Trophoblast cell (in vitro differentiated cells and primary cell): Measurements from ENCODE around the gene DCTN1.

Experiments
- DNase-seq, 2 donors: peaks; one replicate each; pipeline ENCODE4 v3.0.0-alpha.2; 2016
- H2AFZ ChIP-seq: 2 replicates; pipeline ENCODE4 v1.6.1; 2013; ENCODE audit warnings: low read length, moderate library complexity, mild to moderate bottlenecking; ENCODE audit not compliant: insufficient read depth, poor library complexity
- H2AK5ac ChIP-seq: 2 replicates; pipeline ENCODE4 v1.6.1; 2013; ENCODE audit warnings: mild to moderate bottlenecking, low read length
- H2BK120ac ChIP-seq: 2 replicates; pipeline ENCODE4 v1.6.1; 2013; ENCODE audit warnings: low read length, mild to moderate bottlenecking, moderate library complexity; ENCODE audit not compliant: insufficient read depth, poor library complexity
- H2BK12ac ChIP-seq: 2 replicates; pipeline ENCODE4 v1.6.1; 2013; ENCODE audit warnings: mild to moderate bottlenecking, low read length, moderate library complexity
- H2BK5ac ChIP-seq: 2 replicates; pipeline ENCODE4 v1.6.1; 2013; ENCODE audit warnings: low read length, low read depth, moderate library complexity, mild to moderate bottlenecking; ENCODE audit not compliant: poor library complexity
- H3K14ac ChIP-seq: 2 replicates; pipeline ENCODE4 v1.6.1; 2013; ENCODE audit warnings: mild to moderate bottlenecking, low read length
- H3K18ac ChIP-seq: 2 replicates; pipeline ENCODE4 v1.6.1; 2013; ENCODE audit warnings: mild to moderate bottlenecking, low read length
- H3K23ac ChIP-seq: 2 replicates; pipeline ENCODE4 v1.6.1; 2013; ENCODE audit warnings: low read length
- H3K27ac ChIP-seq: 2 replicates; pipeline ENCODE4 v1.5.1; 2013; ENCODE audit warnings: low read depth, mild to moderate bottlenecking, inconsistent platforms, low read length, moderate library complexity
- H3K27me3 ChIP-seq: 2 replicates; pipeline ENCODE4 v1.6.1; 2013; ENCODE audit warnings: inconsistent platforms, mild to moderate bottlenecking, low read length, moderate library complexity; ENCODE audit not compliant: insufficient read depth
- H3K36me3 ChIP-seq, 2 experiments: 1 replicate in 1 of 2; 2 replicates in 1 of 2; pipeline ENCODE4 v1.6.1; 2013; ENCODE audit warnings: low read length in 2 of 2, mild to moderate bottlenecking in 2 of 2, moderate library complexity in 1 of 2; ENCODE audit not compliant: insufficient read depth in 2 of 2, control insufficient read depth in 1 of 2
- H3K4ac ChIP-seq: 2 replicates; pipeline ENCODE4 v1.6.1; 2013; ENCODE audit warnings: low read depth, mild to moderate bottlenecking, low read length, moderate library complexity
- H3K4me1 ChIP-seq, 2 experiments: 1 replicate in 1 of 2; 2 replicates in 1 of 2; pipeline ENCODE4 v1.6.1; 2013; ENCODE audit warnings: low read length in 2 of 2, mild to moderate bottlenecking in 2 of 2, moderate library complexity in 1 of 2; ENCODE audit not compliant: insufficient read depth in 2 of 2, control insufficient read depth in 1 of 2
- H3K4me2 ChIP-seq: 2 replicates; pipeline ENCODE4 v1.6.1; 2013; ENCODE audit warnings: inconsistent platforms, mild to moderate bottlenecking, low read length, moderate library complexity
- H3K4me3 ChIP-seq: 2 replicates; pipeline ENCODE4 v1.5.1; 2013; ENCODE audit warnings: mild to moderate bottlenecking, low read depth, low read length, inconsistent platforms
- H3K79me1 ChIP-seq: one replicate; pipeline ENCODE4 v1.6.1; 2013; ENCODE audit warnings: low read length
- H3K79me2 ChIP-seq: 2 replicates; pipeline ENCODE4 v1.6.1; 2013; ENCODE audit warnings: low read length, mild to moderate bottlenecking; ENCODE audit not compliant: control insufficient read depth, insufficient read depth, poor library complexity
- H3K9ac ChIP-seq: 2 replicates; pipeline ENCODE4 v1.6.1; 2013; ENCODE audit warnings: mild to moderate bottlenecking, low read length
- H3K9me3 ChIP-seq: 2 replicates; pipeline ENCODE4 v1.6.1; 2013; ENCODE audit warnings: low read depth, mild to moderate bottlenecking, control low read depth, inconsistent platforms, low read length; ENCODE audit not compliant: insufficient read depth
- H4K12ac ChIP-seq: 2 replicates; pipeline ENCODE4 v1.6.1; 2013; ENCODE audit warnings: low read depth, mild to moderate bottlenecking, low read length, moderate library complexity
- H4K8ac ChIP-seq: 2 replicates; pipeline ENCODE4 v1.6.1; 2013; ENCODE audit warnings: low read depth, mild to moderate bottlenecking, low read length, moderate library complexity
- H4K91ac ChIP-seq: one replicate; pipeline ENCODE4 v1.6.1; 2013; ENCODE audit warnings: low read depth, mild to moderate bottlenecking, low read length, moderate library complexity
- WGBS: extraction: QIAGEN DNeasy Blood & Tissue Kit; methylation state at CpG from one replicate; pipeline ENCODE4 v1.1.7; 2013; ENCODE audit warnings: missing lambda C conversion rate; ENCODE audit not compliant: insufficient read length, insufficient coverage; ENCODE audit errors: extremely low coverage; 5-methylcytosine and 5-hydroxymethylcytosine counted together

The DCTN1 gene

GRCh38 chr2:74390606-74391005 lies 10.5 kb upstream of the DCTN1 start:
- Histone ChIP-seq H3K27me3 (no peaks in the 10 kb centered on the region), H2BK12ac (no peak overlapping the region), H3K79me2 (peaks cover 8% of the 10 kb centered on the region), H3K27ac (no peak overlapping the region), H3K4ac (peak overlapping the region; percentile 58), H3K14ac (no peak overlapping the region), H3K4me1 (peaks cover 2 to 3% of the 10 kb centered on the region in 2 experiments), H4K8ac (no peak overlapping the region), H3K4me3 (no peak overlapping the region), H2BK120ac (no peak overlapping the region), H3K23ac (no peak overlapping the region), H3K9me3 (no peaks in the 10 kb centered on the region), H2AK5ac (no peak overlapping the region), H3K36me3 (no peaks in the 10 kb centered on the region), H2BK5ac (no peak overlapping the region), H4K12ac (no peak overlapping the region), H3K18ac (no peak overlapping the region), H3K79me1 (peaks cover 8% of the 10 kb centered on the region), H2AFZ (no peak overlapping the region), H3K4me2 (peak overlapping the region; percentile 58), H4K91ac (no peak overlapping the region), H3K9ac (no peak overlapping the region)
- WGBS, result no CpG with 5 or more reads among the region's 5 CpGs
- DNase-seq, result no peak

- Histone ChIP-seq H3K27me3 (no peaks in the 10 kb centered on the region), H3K14ac (no peak overlapping the region), H3K4me3 (no peak overlapping the region), H3K9me3 (no peaks in the 10 kb centered on the region), H3K4me1 (peaks cover 1 to 3% of the 10 kb centered on the region in 2 experiments), H3K27ac (no peak overlapping the region), H4K12ac (no peak overlapping the region), H2BK120ac (no peak overlapping the region), H3K9ac (no peak overlapping the region), H3K36me3 (peaks cover 4 to 9% of the 10 kb centered on the region in 2 experiments), H2BK12ac (no peak overlapping the region), H3K4me2 (no peak overlapping the region), H4K91ac (no peak overlapping the region), H2AFZ (no peak overlapping the region), H3K23ac (no peak overlapping the region), H3K79me2 (peaks cover 8% of the 10 kb centered on the region), H3K18ac (no peak overlapping the region), H2BK5ac (no peak overlapping the region), H3K4ac (peak overlapping the region; percentile 17), H2AK5ac (no peak overlapping the region), H4K8ac (no peak overlapping the region), H3K79me1 (peaks cover 8% of the 10 kb centered on the region)
- whole genome bisulfite sequencing, result no CpG with 5 or more reads among the region's 1 CpG
- DNase-seq, result no peak
Observed at GRCh38 chr2:74387346-74387745, 7.2 kb upstream of the DCTN1 start.

- no peak overlapping the region for H4K91ac ChIP-seq
- no peaks in the 10 kb centered on the region for H3K27me3 ChIP-seq
- no peak overlapping the region for H2BK12ac ChIP-seq
- H3K23ac ChIP-seq, result no peak overlapping the region
- H3K9ac ChIP-seq, result no peak overlapping the region
- H2BK120ac ChIP-seq, result no peak overlapping the region
- no peak overlapping the region for H3K4me2 ChIP-seq
- H3K9me3 ChIP-seq, result no peaks in the 10 kb centered on the region
- no peak overlapping the region for H3K14ac ChIP-seq
- no peak overlapping the region for H4K12ac ChIP-seq
- no peak overlapping the region for H4K8ac ChIP-seq
- H3K36me3 ChIP-seq, result peaks cover 4 to 9% of the 10 kb centered on the region in 2 experiments
- no peak overlapping the region for H2AFZ ChIP-seq
- H3K79me1 ChIP-seq, result no peaks in the 10 kb centered on the region
- no peak overlapping the region for H3K18ac ChIP-seq
- no CpG with 5 or more reads among the region's 8 CpGs for WGBS
- peaks cover 0 to 1% of the 10 kb centered on the region in 2 experiments for H3K4me1 ChIP-seq
- H2AK5ac ChIP-seq, result no peak overlapping the region
- H3K4me3 ChIP-seq, result no peak overlapping the region
- no peak overlapping the region for H2BK5ac ChIP-seq
- no peak for DNase-seq
- no peak overlapping the region for H3K4ac ChIP-seq
- H3K27ac ChIP-seq, result no peak overlapping the region
- no peaks in the 10 kb centered on the region for H3K79me2 ChIP-seq
Observed at GRCh38 chr2:74385396-74385795, 5.3 kb upstream of the DCTN1 start.

- Histone ChIP-seq H3K4me1 (peaks cover 5 to 8% of the 10 kb centered on the region in 2 experiments), H2BK12ac (no peak overlapping the region), H4K91ac (no peak overlapping the region), H4K12ac (no peak overlapping the region), H3K9ac (no peak overlapping the region), H3K27ac (no peak overlapping the region), H3K36me3 (peaks cover 4 to 9% of the 10 kb centered on the region in 2 experiments), H3K9me3 (no peaks in the 10 kb centered on the region), H2BK120ac (no peak overlapping the region), H3K4ac (peak overlapping the region; percentile 32), H2AK5ac (no peak overlapping the region), H3K23ac (no peak overlapping the region), H3K27me3 (no peaks in the 10 kb centered on the region), H3K14ac (no peak overlapping the region), H2BK5ac (no peak overlapping the region), H4K8ac (no peak overlapping the region), H3K4me3 (no peak overlapping the region), H3K4me2 (no peak overlapping the region), H2AFZ (no peak overlapping the region), H3K18ac (no peak overlapping the region), H3K79me1 (no peaks in the 10 kb centered on the region), H3K79me2 (peaks cover 3% of the 10 kb centered on the region)
- no CpG with 5 or more reads among the region's 3 CpGs for WGBS
- DNase-seq, result peak in 1 of 2 donors; percentile 83
Observed at GRCh38 chr2:74384051-74384450, 3.9 kb upstream of the DCTN1 start.
